Caco-2 (cell line): ENCODE measurements around the gene C11orf24. TPM values are rescaled to one million over a fixed set of nuclear protein-coding genes. Genes with fewer than 3 reads are reported as not detected.

Source experiments
- BruUV-seq: library from RNA; stranded (reverse); fragments of 400-500 nt; replicated peaks from 2 replicates; lab custom pipeline; 2021; lab: Mats Ljungman, UMichigan
- CTCF ChIA-PET: fragments of 300-600 bp; sonication (Branson Sonifier 250); formaldehyde crosslinking; loops from one replicate; lab custom pipeline; 2022; ENCODE audit warnings: antibody characterized with exemption; lab: Charles Lee
- POLR2A ChIA-PET: fragments of 300-600 bp; sonication (Branson Sonifier 250); formaldehyde crosslinking; loops from one replicate; lab custom pipeline; 2022; ENCODE audit warnings: antibody characterized with exemption; lab: Charles Lee
- DNase-seq, 2 experiments: peaks; one replicate each; pipeline versions ENCODE4 v3.0.0 to v3.0.0-alpha.2; 2020 to 2022
- H3K27me3 ChIP-seq: replicated peaks from 2 replicates; pipeline ENCODE4 v1.6.0; 2011; ENCODE audit warnings: low read length; ENCODE audit not compliant: control insufficient read depth, insufficient read depth
- H3K36me3 ChIP-seq: 2 replicates; pipeline ENCODE4 v1.5.1; 2011; ENCODE audit warnings: low read length; ENCODE audit not compliant: control insufficient read depth, insufficient read depth
- H3K4me1 ChIP-seq: fragments of 250-450 bp; sonication (Bioruptor Pico); 2 replicates; pipeline ENCODE4 v1.5.1; 2020; ENCODE audit warnings: mild to moderate bottlenecking
- H3K4me3 ChIP-seq: 2 replicates; pipeline ENCODE4 v1.5.1; 2011; ENCODE audit warnings: low read depth, mild to moderate bottlenecking, control low read depth, low read length
- H3K9me3 ChIP-seq: fragments of 250-450 bp; sonication (Bioruptor Pico); 2 replicates; pipeline ENCODE4 v1.5.1; 2020; ENCODE audit warnings: mild to moderate bottlenecking, moderate library complexity
- H3K27ac Mint-ChIP-seq: one replicate; pipeline ENCODE4 v1.8.0; 2022; ENCODE audit warnings: mixed read lengths; ENCODE audit not compliant: unreplicated experiment
- H3K27me3 Mint-ChIP-seq: one replicate; pipeline ENCODE4 v1.8.0; 2022; ENCODE audit warnings: mixed read lengths; ENCODE audit not compliant: insufficient read depth, unreplicated experiment
- H3K36me3 Mint-ChIP-seq: one replicate; pipeline ENCODE4 v1.8.0; 2022; ENCODE audit warnings: mild to moderate bottlenecking, mixed read lengths; ENCODE audit not compliant: insufficient read depth, unreplicated experiment
- H3K4me1 Mint-ChIP-seq: one replicate; pipeline ENCODE4 v1.8.0; 2022; ENCODE audit warnings: low read depth, mixed read lengths; ENCODE audit not compliant: unreplicated experiment
- H3K4me3 Mint-ChIP-seq: one replicate; pipeline ENCODE4 v1.8.0; 2022; ENCODE audit warnings: mild to moderate bottlenecking, moderate library complexity, mixed read lengths; ENCODE audit not compliant: unreplicated experiment
- H3K9me3 Mint-ChIP-seq: one replicate; pipeline ENCODE4 v1.8.0; 2022; ENCODE audit warnings: mixed read lengths; ENCODE audit not compliant: unreplicated experiment
- CTCF ChIP-seq, 2 experiments: fragments of 200-600 bp in 1 of 2; IDR thresholded peaks; 1 replicate in 1 of 2; 2 replicates in 1 of 2; pipeline versions ENCODE4 v1.5.1 to v1.8.0; 2011 to 2022; ENCODE audit warnings: antibody characterized with exemption in 1 of 2, control low read depth in 1 of 2, inconsistent platforms in 1 of 2, low read depth in 1 of 2, low read length in 1 of 2, mild to moderate bottlenecking in 1 of 2, moderate library complexity in 1 of 2; ENCODE audit not compliant: insufficient read depth in 1 of 2, severe bottlenecking in 1 of 2, unreplicated experiment in 1 of 2
- intact Hi-C: fragments of 100-400 bp; cut with micrococcal nuclease; formaldehyde crosslinking; loops from one replicate; pipeline ENCODE4 v1.10.0; 2022; ENCODE audit not compliant: unreplicated experiment
- total RNA-seq: library from RNA; stranded (reverse); gene quantifications from 2 replicates; pipeline ENCODE4 v1.2.3, GENCODE V29; 2022

C11orf24 gene
- total RNA-seq, 1 experiment from 2014 or later: 79.8 TPM

- peaks cover 17% of the 10 kb centered on the region for H3K36me3 ChIP-seq
- H3K27me3 Mint-ChIP-seq: no peaks in the 10 kb centered on the region
- H3K4me1 ChIP-seq: peaks cover 18% of the 10 kb centered on the region
- POLR2A ChIA-PET: no interaction called here
- intact Hi-C loops: no loop called here
- no peaks in the 10 kb centered on the region for H3K9me3 ChIP-seq
- H3K9me3 Mint-ChIP-seq: peaks cover 7% of the 10 kb centered on the region
- DNase-seq: peak in 1 of 2 experiments; percentile 10
- no peaks in the 10 kb centered on the region for H3K27me3 ChIP-seq
- H3K27ac Mint-ChIP-seq: no peak overlapping the region
- no peak for TF ChIP-seq CTCF (IDR thresholded peaks at IDR 0.05; ENCODE audit: insufficient read depth in 1 of 2, low read depth in 1 of 2, low read length in 1 of 2, severe bottlenecking in 1 of 2, unreplicated experiment in 1 of 2)
- peaks cover 55% of the 10 kb centered on the region for H3K36me3 Mint-ChIP-seq
- no peak overlapping the region for H3K4me3 ChIP-seq
- H3K4me3 Mint-ChIP-seq: no peak overlapping the region
- no TSS peak for BruUV-seq
- CTCF ChIA-PET: interaction anchor here (1.4 to 1.8 kb wide), 2 partner anchors 9 to 32 kb away, joined by 4 to 8 read pairs; no protein-coding TSS in a partner anchor
- peaks cover 13% of the 10 kb centered on the region for H3K4me1 Mint-ChIP-seq
Measured at GRCh38 chr11:68266121-68266891, 5.5 kb downstream of the C11orf24 start.

DNA sequence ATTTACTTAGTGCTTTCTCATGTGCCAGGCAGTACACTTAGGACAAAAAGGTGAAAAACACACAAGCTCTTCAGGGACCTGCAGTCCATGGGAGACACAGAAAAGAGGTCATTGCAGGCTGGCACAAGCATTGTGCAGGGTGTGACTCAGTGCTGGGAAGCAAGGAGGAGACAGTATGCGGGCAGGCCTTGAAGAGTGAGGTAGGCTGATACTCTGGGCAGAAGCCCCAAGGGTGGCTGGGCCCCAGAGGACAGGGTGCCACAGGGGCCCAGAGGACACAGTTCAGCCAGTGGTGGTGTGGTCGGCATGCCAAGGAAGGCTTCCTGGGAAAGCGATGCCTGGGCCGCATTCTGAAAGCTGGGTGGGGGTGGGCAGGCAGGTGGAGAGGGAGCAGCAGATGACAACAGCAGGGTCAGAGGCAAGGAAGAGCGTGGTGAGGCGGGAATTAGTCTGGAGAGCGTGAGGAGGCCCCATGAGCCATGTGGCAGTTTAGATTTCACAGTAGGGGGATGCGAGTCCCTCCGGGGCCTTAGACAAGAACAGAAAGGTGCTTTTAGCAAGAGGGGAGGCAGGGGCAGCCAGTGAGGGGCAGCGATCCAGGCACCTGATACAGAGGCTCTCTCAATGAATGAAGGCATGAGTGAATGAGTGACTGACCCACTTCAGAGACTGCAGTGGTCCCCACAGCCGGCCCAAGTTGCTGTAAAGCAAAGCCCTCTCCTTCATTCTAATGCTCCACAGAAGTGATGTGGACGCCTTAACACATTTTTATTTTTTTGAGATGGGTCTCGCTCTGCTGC, 6.8 kb downstream of the C11orf24 start:
- Histone ChIP-seq H3K4me1 (peaks cover 8% of the 10 kb centered on the region), H3K4me3 (no peak overlapping the region), H3K9me3 (no peaks in the 10 kb centered on the region), H3K36me3 (peaks cover 19% of the 10 kb centered on the region), H3K27me3 (no peaks in the 10 kb centered on the region)
- TF ChIP-seq CTCF (IDR thresholded peaks at IDR 0.05; ENCODE audit: insufficient read depth in 1 of 2, low read depth in 1 of 2, low read length in 1 of 2, severe bottlenecking in 1 of 2, unreplicated experiment in 1 of 2): no peak
- intact Hi-C loops: no loop called here
- CTCF ChIA-PET: interaction anchor here (0.6 to 1.8 kb wide), 2 partner anchors 31 to 33 kb away, joined by 3 to 4 read pairs; no protein-coding TSS in a partner anchor
- Mint-ChIP-seq H3K27ac (no peak overlapping the region), H3K4me3 (no peak overlapping the region), H3K36me3 (peaks cover 49% of the 10 kb centered on the region), H3K4me1 (peaks cover 4% of the 10 kb centered on the region), H3K27me3 (no peaks in the 10 kb centered on the region), H3K9me3 (peaks cover 7% of the 10 kb centered on the region)
- POLR2A ChIA-PET: no interaction called here
- DNase-seq: peak in 1 of 2 experiments; percentile 27
- no TSS peak for BruUV-seq

DNA sequence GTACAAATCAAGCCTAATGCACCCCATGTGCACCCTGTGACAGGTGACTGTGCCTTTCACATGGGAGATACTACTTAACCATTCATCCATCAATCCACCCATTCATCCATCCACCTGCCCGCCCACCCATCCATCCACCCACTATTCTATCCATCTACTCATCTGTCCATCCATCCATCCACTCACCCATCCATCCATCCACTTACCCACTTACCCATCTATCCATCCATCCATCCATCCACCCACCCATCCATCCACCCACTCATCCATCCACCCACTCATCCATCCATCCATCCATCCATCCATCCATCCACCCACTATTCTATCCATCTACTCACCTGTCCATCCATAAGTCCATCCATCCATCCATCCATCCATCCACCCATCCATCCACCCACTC, 7.5 kb downstream of the C11orf24 start:
- Histone ChIP-seq H3K4me3 (no peak overlapping the region), H3K4me1 (peaks cover 2% of the 10 kb centered on the region; the same call in 1 of the 2 replicates), H3K36me3 (peaks cover 16% of the 10 kb centered on the region), H3K9me3 (no peaks in the 10 kb centered on the region), H3K27me3 (no peaks in the 10 kb centered on the region)
- no peak overlapping the region for H3K4me3 Mint-ChIP-seq
- intact Hi-C loops: no loop called here
- ChIA-PET POLR2A (no interaction called here), CTCF (no interaction called here)
- peaks cover 7% of the 10 kb centered on the region for H3K9me3 Mint-ChIP-seq
- H3K4me1 Mint-ChIP-seq: no peaks in the 10 kb centered on the region
- DNase-seq: peak in 1 of 2 experiments; percentile 29
- no peak for TF ChIP-seq CTCF (IDR thresholded peaks at IDR 0.05; ENCODE audit: insufficient read depth in 1 of 2, low read depth in 1 of 2, low read length in 1 of 2, severe bottlenecking in 1 of 2, unreplicated experiment in 1 of 2)
- no peak overlapping the region for H3K27ac Mint-ChIP-seq
- peaks cover 50% of the 10 kb centered on the region for H3K36me3 Mint-ChIP-seq
- H3K27me3 Mint-ChIP-seq: no peaks in the 10 kb centered on the region
- no TSS peak for BruUV-seq
